Chondrocyte (in vitro differentiated cells): ENCODE measurements around the gene GRK5. TPM values are rescaled to one million over a fixed set of nuclear protein-coding genes. Genes with fewer than 3 reads are reported as not detected.

Experiments used
- DNase-seq: peaks from one replicate; pipeline ENCODE4 v3.0.0; 2021; ENCODE audit warnings: mixed read lengths, low spot score
- H3K27ac Mint-ChIP-seq: one replicate; pipeline ENCODE4 v1.8.0; 2021; ENCODE audit warnings: mild to moderate bottlenecking, moderate library complexity, mixed read lengths; ENCODE audit not compliant: unreplicated experiment
- H3K27me3 Mint-ChIP-seq: 2 replicates; pipeline ENCODE4 v1.8.0; 2021; ENCODE audit warnings: low read depth, mixed read lengths
- H3K36me3 Mint-ChIP-seq: 2 replicates; pipeline ENCODE4 v1.8.0; 2021; ENCODE audit warnings: low read depth, mixed read lengths
- H3K4me1 Mint-ChIP-seq: 2 replicates; pipeline ENCODE4 v1.8.0; 2021; ENCODE audit warnings: low read depth, mild to moderate bottlenecking, mixed read lengths
- H3K4me3 Mint-ChIP-seq: one replicate; pipeline ENCODE4 v1.8.0; 2021; ENCODE audit warnings: mild to moderate bottlenecking, moderate library complexity, mixed read lengths; ENCODE audit not compliant: unreplicated experiment
- H3K9me3 Mint-ChIP-seq: 2 replicates; pipeline ENCODE4 v1.8.0; 2021; ENCODE audit warnings: low read depth, mixed read lengths
- total RNA-seq: library from RNA; stranded (reverse); gene quantifications from 3 replicates; pipeline ENCODE4 v1.2.1, GENCODE V29; 2021
- TF ChIP-seq, protein P1 (sequence below): fragments of 200-600 bp; sonication (generic); IDR thresholded peaks from 2 replicates; pipeline ENCODE4 v1.5.0; 2021; ENCODE audit warnings: antibody characterized with exemption, mild to moderate bottlenecking, moderate library complexity

The GRK5 gene
- total RNA-seq, 1 donor from 2014 or later = 16.4 TPM

DNA sequence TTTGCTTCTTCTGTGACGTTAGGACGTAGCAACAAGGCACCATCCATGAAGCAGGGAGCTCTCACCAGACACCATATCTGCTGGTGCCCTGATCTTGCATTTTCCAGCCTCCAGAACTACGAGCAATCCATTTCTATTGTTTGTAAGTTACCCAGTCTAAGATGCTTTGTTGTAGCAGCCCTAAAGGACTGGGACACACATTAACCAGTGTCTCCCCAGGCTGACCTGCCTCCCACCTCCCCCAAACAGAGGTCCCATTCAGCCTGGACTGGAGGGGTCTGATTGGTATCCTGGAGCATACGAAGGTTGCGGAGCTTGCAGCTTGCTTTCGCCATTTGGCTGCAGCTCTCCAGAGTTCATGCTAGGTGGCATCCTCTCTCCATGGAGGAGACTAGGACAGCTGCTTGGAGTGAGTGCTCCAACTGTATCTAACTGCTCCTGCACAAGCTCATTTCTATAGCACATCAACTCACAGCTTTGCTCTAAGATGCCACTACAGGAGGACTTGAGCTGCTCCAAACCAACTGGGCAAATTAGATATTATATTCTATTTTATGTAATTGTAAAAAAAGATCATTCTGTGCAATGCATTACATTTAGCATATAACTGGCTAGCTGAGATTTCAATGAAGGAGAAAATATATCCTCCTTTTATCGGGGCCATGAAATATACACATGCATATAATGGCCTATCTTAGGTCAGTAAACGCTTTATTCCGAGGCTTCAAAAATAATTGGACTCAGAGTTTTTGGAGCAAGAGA, 8.0 kb upstream of the GRK5 start:
- Mint-ChIP-seq H3K27me3 (peaks cover 9% of the 10 kb centered on the region), H3K36me3 (no peaks in the 10 kb centered on the region), H3K4me3 (no peak overlapping the region), H3K4me1 (peaks cover 7% of the 10 kb centered on the region), H3K27ac (no peak overlapping the region), H3K9me3 (no peaks in the 10 kb centered on the region)
- TF ChIP-seq, protein P1, sequence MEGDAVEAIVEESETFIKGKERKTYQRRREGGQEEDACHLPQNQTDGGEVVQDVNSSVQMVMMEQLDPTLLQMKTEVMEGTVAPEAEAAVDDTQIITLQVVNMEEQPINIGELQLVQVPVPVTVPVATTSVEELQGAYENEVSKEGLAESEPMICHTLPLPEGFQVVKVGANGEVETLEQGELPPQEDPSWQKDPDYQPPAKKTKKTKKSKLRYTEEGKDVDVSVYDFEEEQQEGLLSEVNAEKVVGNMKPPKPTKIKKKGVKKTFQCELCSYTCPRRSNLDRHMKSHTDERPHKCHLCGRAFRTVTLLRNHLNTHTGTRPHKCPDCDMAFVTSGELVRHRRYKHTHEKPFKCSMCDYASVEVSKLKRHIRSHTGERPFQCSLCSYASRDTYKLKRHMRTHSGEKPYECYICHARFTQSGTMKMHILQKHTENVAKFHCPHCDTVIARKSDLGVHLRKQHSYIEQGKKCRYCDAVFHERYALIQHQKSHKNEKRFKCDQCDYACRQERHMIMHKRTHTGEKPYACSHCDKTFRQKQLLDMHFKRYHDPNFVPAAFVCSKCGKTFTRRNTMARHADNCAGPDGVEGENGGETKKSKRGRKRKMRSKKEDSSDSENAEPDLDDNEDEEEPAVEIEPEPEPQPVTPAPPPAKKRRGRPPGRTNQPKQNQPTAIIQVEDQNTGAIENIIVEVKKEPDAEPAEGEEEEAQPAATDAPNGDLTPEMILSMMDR = peak; percentile 88
- DNase-seq = no peak

GRCh38 chr10:119201233-119201632, 6.1 kb upstream of the GRK5 start:
- DNase-seq = no peak
- H3K27me3 Mint-ChIP-seq = peaks cover 9% of the 10 kb centered on the region
- no peak overlapping the region for H3K27ac Mint-ChIP-seq
- peaks cover 10% of the 10 kb centered on the region for H3K4me1 Mint-ChIP-seq
- no peaks in the 10 kb centered on the region for H3K36me3 Mint-ChIP-seq
- no peak overlapping the region for H3K4me3 Mint-ChIP-seq
- TF ChIP-seq, protein P1 = no peak
- no peaks in the 10 kb centered on the region for H3K9me3 Mint-ChIP-seq

GRCh38 chr10:119203006-119203405, 4.4 kb upstream of the GRK5 start:
- TF ChIP-seq, protein P1 = no peak
- Mint-ChIP-seq H3K9me3 (no peaks in the 10 kb centered on the region), H3K36me3 (no peaks in the 10 kb centered on the region), H3K4me3 (no peak overlapping the region), H3K4me1 (peaks cover 14% of the 10 kb centered on the region), H3K27ac (no peak overlapping the region), H3K27me3 (peaks cover 9% of the 10 kb centered on the region)
- DNase-seq = no peak

- peaks cover 37% of the 10 kb centered on the region for H3K4me1 Mint-ChIP-seq
- peak overlapping the region; percentile 72 for H3K4me3 Mint-ChIP-seq
- DNase-seq = peak; percentile 60
- H3K9me3 Mint-ChIP-seq = no peaks in the 10 kb centered on the region
- TF ChIP-seq, protein P1 = no peak
- no peaks in the 10 kb centered on the region for H3K36me3 Mint-ChIP-seq
- H3K27me3 Mint-ChIP-seq = no peaks in the 10 kb centered on the region
- peak overlapping the region; percentile 97 for H3K27ac Mint-ChIP-seq
Observed at GRCh38 chr10:119205894-119206602, 1.3 kb upstream of the GRK5 start.

- Mint-ChIP-seq H3K4me1 (peaks cover 45% of the 10 kb centered on the region), H3K4me3 (peak overlapping the region; percentile 72), H3K9me3 (no peaks in the 10 kb centered on the region), H3K27ac (peak overlapping the region; percentile 97), H3K36me3 (no peaks in the 10 kb centered on the region), H3K27me3 (no peaks in the 10 kb centered on the region)
- TF ChIP-seq, protein P1 = peak; percentile 92
- DNase-seq = peak; percentile 73
Observed at GRCh38 chr10:119206603-119207365, 587 bp upstream of the GRK5 start.
